A549 (cell line): Measurements from ENCODE around the gene PPP2R2C.

Experiments used
- BHLHE40 ChIP-seq: IDR thresholded peaks from 2 replicates; pipeline ENCODE4 v1.6.1; 2012; ENCODE audit warnings: low read depth, low read length, inconsistent platforms
- CBX2 ChIP-seq: fragments of 200-600 bp; sonication (generic); IDR thresholded peaks from 2 replicates; pipeline ENCODE4 v1.6.1; 2016; ENCODE audit warnings: low read depth, mild to moderate bottlenecking, borderline replicate concordance
- CHD2 ChIP-seq: fragments of 150-350 bp; IDR thresholded peaks from 2 replicates; pipeline ENCODE4 v1.6.1; 2014; ENCODE audit warnings: low read length; ENCODE audit not compliant: partially characterized antibody
- CTCF ChIP-seq: fragments of >200 bp; sonication (Bioruptor Twin); formaldehyde crosslinking; IDR thresholded peaks from 3 replicates; pipeline ENCODE4 v1.5.1; 2016
- E2F6 ChIP-seq: IDR thresholded peaks from 2 replicates; pipeline ENCODE4 v1.6.1; 2012; ENCODE audit warnings: low read depth, borderline replicate concordance
- HDAC2 ChIP-seq: fragments of 200-600 bp; sonication (generic); IDR thresholded peaks from 2 replicates; pipeline ENCODE4 v1.6.1; 2016
- HOXB5 ChIP-seq: fragments of 250-450 bp; sonication (Bioruptor Pico); IDR thresholded peaks from 2 replicates; pipeline ENCODE4 v1.5.0; 2020; ENCODE audit warnings: mild to moderate bottlenecking, moderate library complexity
- POLR2A ChIP-seq: IDR thresholded peaks from 2 replicates; pipeline ENCODE4 v1.6.1; 2012; ENCODE audit warnings: mild to moderate bottlenecking, low read length
- RAD21 ChIP-seq, 2 experiments: fragments of >200 bp in 1 of 2; sonication (Bioruptor Twin) in 1 of 2; formaldehyde crosslinking in 1 of 2; IDR thresholded peaks in 1 of 2; conservative IDR thresholded peaks in 1 of 2; 2 replicates in 1 of 2; 3 replicates in 1 of 2; pipeline ENCODE4 v1.6.1; 2012 to 2018; ENCODE audit warnings: inconsistent platforms in 1 of 2
- SMC3 ChIP-seq: fragments of >200 bp; sonication (Bioruptor Twin); formaldehyde crosslinking; IDR thresholded peaks from 3 replicates; pipeline ENCODE4 v1.6.1; 2018; ENCODE audit warnings: inconsistent platforms
- TP53 ChIP-seq: fragments of 250-450 bp; sonication (Bioruptor Pico); IDR thresholded peaks from 2 replicates; pipeline ENCODE4 v1.5.0; 2021; ENCODE audit warnings: mild to moderate bottlenecking, moderate library complexity

- TF ChIP-seq CBX2 (no peak), HOXB5 (CRISPR knock-in tag) (no peak), CTCF (no peak), POLR2A (no peak), E2F6 (no peak), BHLHE40 (no peak), CHD2 (no peak), SMC3 (no peak), TP53 (no peak), HDAC2 (no peak), RAD21 (conservative IDR thresholded peaks at IDR 0.05 in 1 of 2, IDR thresholded peaks at IDR 0.05 in 1 of 2) (no peak)
These were observed 54.1 kb downstream of the PPP2R2C start for GRCh38 chr4:6418193-6418755.
